HepG2 (cell line): ENCODE data around the gene MS4A7. TPM values are rescaled to one million over a fixed set of nuclear protein-coding genes. Genes with fewer than 3 reads are reported as not detected.

Experiments used
- ATAC-seq: fragments of 200-7000 bp; cut with Tn5 transposase; 3 replicates; pipeline ENCODE4 v1.9.1; 2020; ENCODE audit warnings: mild to moderate bottlenecking, moderate library complexity
- BruUV-seq: library from RNA; stranded (reverse); fragments of 400-500 nt; replicated peaks from 2 replicates; lab custom pipeline; 2021; lab: Mats Ljungman, UMichigan
- CTCF ChIA-PET: fragments of 300-600 bp; formaldehyde crosslinking; extraction: SDS; loops from one replicate; lab custom pipeline; 2021; ENCODE audit warnings: low total read pairs, inconsistent platforms, low intra/inter-chr PET ratio; lab: Yijun Ruan, JAX
- POLR2A ChIA-PET: fragments of 350-600 bp; sonication (Branson Sonifier 250); formaldehyde crosslinking; loops from one replicate; lab custom pipeline; 2020; ENCODE audit warnings: antibody characterized with exemption, inconsistent platforms; lab: Yijun Ruan, JAX
- DNase-seq: peaks from one replicate; pipeline ENCODE4 v3.0.0-alpha.2; 2015; ENCODE audit warnings: low spot score
- FAIRE-seq: peaks from 3 replicates; lab custom pipeline; 2011; peaks lifted over from hg19 to GRCh38; lab: Jason Lieb, UNC
- H2AFZ ChIP-seq: one replicate; pipeline ENCODE4 v1.6.1; 2011; ENCODE audit warnings: low read length, inconsistent platforms
- H3K27ac ChIP-seq: fragments of 300-600 bp; 3 replicates; pipeline ENCODE4 v1.8.0; 2011; ENCODE audit warnings: mixed run types, mild to moderate bottlenecking, mixed read lengths, low read length, inconsistent platforms; ENCODE audit not compliant: insufficient read depth; ENCODE audit errors: extremely low read length
- H3K27me3 ChIP-seq, 2 experiments: fragments of 200-600 bp in 1 of 2; 2 replicates in 1 of 2; 3 replicates in 1 of 2; pipeline versions ENCODE4 v1.6.0 to v1.8.0; 2011; ENCODE audit warnings: low read length in 2 of 2, mild to moderate bottlenecking in 2 of 2, moderate library complexity in 2 of 2, inconsistent platforms in 1 of 2; ENCODE audit not compliant: insufficient read depth in 2 of 2, control insufficient read depth in 1 of 2
- H3K36me3 ChIP-seq, 2 experiments: fragments of 200-600 bp in 1 of 2; replicated peaks in 1 of 2; 2 replicates in 1 of 2; 3 replicates in 1 of 2; pipeline versions ENCODE4 v1.5.1 to v1.8.0; 2011; ENCODE audit warnings: low read length in 2 of 2, inconsistent platforms in 1 of 2; ENCODE audit not compliant: insufficient read depth in 2 of 2, control insufficient read depth in 1 of 2
- H3K4me1 ChIP-seq: 2 replicates; pipeline ENCODE4 v1.5.1; 2012; ENCODE audit warnings: low read length, inconsistent platforms; ENCODE audit not compliant: insufficient read depth
- H3K4me2 ChIP-seq: 2 replicates; pipeline ENCODE4 v1.6.0; 2011; ENCODE audit warnings: low read depth, low read length, inconsistent platforms
- H3K4me3 ChIP-seq, 3 experiments: fragments of 200-600 bp in 1 of 3; sonication (generic), shearing (Covaris generic) in 1 of 3; replicated peaks in 1 of 3; 2 replicates each; pipeline ENCODE4 v1.5.1; 2011 to 2016; ENCODE audit warnings: low read length in 3 of 3, inconsistent platforms in 2 of 3, low read depth in 2 of 3, mild to moderate bottlenecking in 2 of 3, control low read depth in 1 of 3, mixed read lengths in 1 of 3; ENCODE audit not compliant: insufficient read depth in 1 of 3
- H3K79me2 ChIP-seq: one replicate; pipeline ENCODE4 v1.6.1; 2011; ENCODE audit warnings: low read length, inconsistent platforms; ENCODE audit not compliant: insufficient read depth
- H3K9ac ChIP-seq: 2 replicates; pipeline ENCODE4 v1.6.0; 2011; ENCODE audit warnings: mild to moderate bottlenecking, low read depth, low read length, inconsistent platforms; ENCODE audit not compliant: insufficient read depth
- H3K9me3 ChIP-seq: 2 replicates; pipeline ENCODE4 v1.5.1; 2012; ENCODE audit warnings: mild to moderate bottlenecking, low read length
- H4K20me1 ChIP-seq: 2 replicates; pipeline ENCODE4 v1.6.0; 2011; ENCODE audit warnings: inconsistent platforms, mild to moderate bottlenecking, low read length, moderate library complexity; ENCODE audit not compliant: insufficient read depth
- AGO2 ChIP-seq: fragments of 200-400 bp; formaldehyde crosslinking; optimal IDR thresholded peaks from 2 replicates; pipeline ENCODE3; 2017; ENCODE audit warnings: mild to moderate bottlenecking, low read depth, low read length, moderate library complexity
- ATM ChIP-seq: fragments of 450-650 bp; IDR thresholded peaks from 2 replicates; pipeline ENCODE4 v1.7.1; 2017; ENCODE audit warnings: mild to moderate bottlenecking, borderline replicate concordance
- HBP1 ChIP-seq: IDR thresholded peaks from 2 replicates; pipeline ENCODE4 v1.6.1; 2016; ENCODE audit warnings: low read depth, control low read depth
- HOXA7 ChIP-seq: sonication (generic); formaldehyde crosslinking; IDR thresholded peaks from 2 replicates; pipeline ENCODE4 v1.8.1; 2022; ENCODE audit warnings: mild to moderate bottlenecking, missing genetic modification reagents, moderate library complexity
- MAZ ChIP-seq, 2 experiments: sonication (generic) in 1 of 2; formaldehyde crosslinking in 1 of 2; IDR thresholded peaks; 2 replicates each; pipeline versions ENCODE4 v1.5.0 to v1.6.1; 2012 to 2020; ENCODE audit warnings: low read depth in 2 of 2, mild to moderate bottlenecking in 2 of 2, borderline replicate concordance in 1 of 2, improper control_type of control experiment in 1 of 2, low read length in 1 of 2, missing genetic modification reagents in 1 of 2, moderate library complexity in 1 of 2
- NCOA1 ChIP-seq: sonication (generic); formaldehyde crosslinking; IDR thresholded peaks from 2 replicates; pipeline ENCODE4 v1.9.0; 2021; ENCODE audit warnings: missing genetic modification reagents
- PHB2 ChIP-seq: fragments of 450-650 bp; IDR thresholded peaks from 2 replicates; pipeline ENCODE4 v1.6.1; 2018; ENCODE audit not compliant: partially characterized antibody
- PITX1 ChIP-seq: sonication (generic); formaldehyde crosslinking; IDR thresholded peaks from 2 replicates; pipeline ENCODE4 v1.5.1; 2020; ENCODE audit warnings: mild to moderate bottlenecking, missing genetic modification reagents
- RFX3 ChIP-seq: IDR thresholded peaks from 2 replicates; pipeline ENCODE4 v1.6.1; 2016; ENCODE audit warnings: missing biosample characterization, missing genetic modification reagents
- TAF15 ChIP-seq: fragments of 200-400 bp; formaldehyde crosslinking; IDR thresholded peaks from one replicate; pipeline ENCODE4 v1.6.1; 2018; ENCODE audit warnings: mild to moderate bottlenecking, low read depth, low read length; ENCODE audit not compliant: poor library complexity, severe bottlenecking
- TBX2 ChIP-seq: sonication (generic); formaldehyde crosslinking; IDR thresholded peaks from 2 replicates; pipeline ENCODE4 v1.5.0; 2020; ENCODE audit warnings: missing genetic modification reagents, mild to moderate bottlenecking, borderline replicate concordance
- TEAD2 ChIP-seq: sonication (generic); formaldehyde crosslinking; IDR thresholded peaks from 2 replicates; pipeline ENCODE4 v1.9.0; 2021; ENCODE audit warnings: missing genetic modification reagents
- ZBTB14 ChIP-seq: sonication (generic); formaldehyde crosslinking; IDR thresholded peaks from 2 replicates; pipeline ENCODE4 v1.4.0; 2020; ENCODE audit warnings: missing genetic modification reagents
- ZFY ChIP-seq: sonication (generic); formaldehyde crosslinking; IDR thresholded peaks from 2 replicates; pipeline ENCODE4 v1.4.0; 2020; ENCODE audit warnings: missing genetic modification reagents
- ZIK1 ChIP-seq: sonication (generic); formaldehyde crosslinking; IDR thresholded peaks from 2 replicates; pipeline ENCODE4 v1.5.0; 2020; ENCODE audit warnings: mild to moderate bottlenecking, low read depth, missing genetic modification reagents, borderline replicate concordance
- ZNF354B ChIP-seq: sonication (generic); formaldehyde crosslinking; IDR thresholded peaks from 2 replicates; pipeline ENCODE4 v1.8.0; 2022; ENCODE audit warnings: mild to moderate bottlenecking, missing genetic modification reagents
- ZNF441 ChIP-seq: sonication (generic); formaldehyde crosslinking; IDR thresholded peaks from 2 replicates; pipeline ENCODE4 v1.7.0; 2021; ENCODE audit warnings: missing genetic modification reagents, borderline replicate concordance
- ZNF468 ChIP-seq: sonication (generic); formaldehyde crosslinking; IDR thresholded peaks from 2 replicates; pipeline ENCODE4 v1.8.0; 2022; ENCODE audit warnings: mild to moderate bottlenecking, moderate library complexity, missing genetic modification reagents
- ZNF83 ChIP-seq: sonication (generic); formaldehyde crosslinking; IDR thresholded peaks from 2 replicates; pipeline ENCODE4 v1.4.0; 2020; ENCODE audit warnings: missing genetic modification reagents, mild to moderate bottlenecking, borderline replicate concordance
- WGBS: methylation state at CpG from one replicate; pipeline ENCODE4 v1.1.6; 2017; ENCODE audit warnings: low lambda C conversion rate; 5-methylcytosine and 5-hydroxymethylcytosine counted together
- in situ Hi-C: cut with HindIII; loops from 2 replicates; pipeline ENCODE4 v1.10.0; 2017; ENCODE audit warnings: low pct_unique_long_range_greater_than_20kb; ENCODE audit not compliant: extremely low pct_ligation_motif_present
- intact Hi-C: fragments of 100-400 bp; cut with micrococcal nuclease; formaldehyde crosslinking; loops from one replicate; pipeline ENCODE4 v1.10.0; 2022; ENCODE audit not compliant: unreplicated experiment
- polyA plus RNA-seq, 8 experiments: library from polyadenylated mRNA; depleted of rRNA in 3 of 8; stranded (reverse) in 7 of 8; unstranded in 1 of 8; fragments of >200 nt; fragmentation: Illumina TruSeq in 4 of 8; extraction: Trizol in 4 of 8; gene quantifications; 2 replicates each; pipeline versions ENCODE4 v1.2.1 to v1.2.3, GENCODE V29; 2011 to 2016; ENCODE audit warnings: low read depth in 4 of 8, missing spikeins in 1 of 8, mixed read lengths in 1 of 8; ENCODE audit not compliant: insufficient read depth in 1 of 8
- total RNA-seq, 5 experiments: library from RNA; depleted of rRNA; stranded (reverse); fragments of >200 nt; fragmentation: Illumina TruSeq; extraction: Trizol; gene quantifications; 2 replicates each; pipeline ENCODE4 v1.2.3, GENCODE V29; 2016; ENCODE audit warnings: low read depth in 1 of 5

Gene MS4A7
- total and polyA plus RNA-seq, 2 of the 13 experiments (the other 11 are each of a cell fraction or from before 2014, with no cell fraction given) = not detected

- FAIRE-seq = no peak
- no peak for ATAC-seq
- POLR2A ChIA-PET = no interaction called here
- H3K36me3 ChIP-seq = no peaks in the 10 kb centered on the region
- no peaks in the 10 kb centered on the region for H3K79me2 ChIP-seq
- H4K20me1 ChIP-seq = no peaks in the 10 kb centered on the region
- DNase-seq = no peak
- TF ChIP-seq ZNF83 (CRISPR knock-in tag) (no peak), PITX1 (CRISPR knock-in tag) (no peak), ZIK1 (no peak), HOXA7 (CRISPR knock-in tag) (no peak), TBX2 (CRISPR knock-in tag) (no peak), RFX3 (CRISPR knock-in tag) (no peak), ZFY (no peak), ATM (no peak), NCOA1 (no peak), HBP1 (CRISPR knock-in tag) (no peak), ZBTB14 (no peak), PHB2 (no peak), TEAD2 (CRISPR knock-in tag) (no peak), ZNF354B (CRISPR knock-in tag) (no peak), TAF15 (no peak), AGO2 (no peak), ZNF468 (CRISPR knock-in tag) (no peak), ZNF441 (CRISPR knock-in tag) (no peak), MAZ (IDR thresholded peaks at IDR 0.05; ENCODE audit: borderline replicate concordance, low read depth, low read length) (no peak), MAZ (CRISPR knock-in tag; IDR thresholded peaks at IDR 0.05; ENCODE audit: low read depth) (no peak)
- TF ChIP-seq, all 625 proteins: peak for 0
- Histone ChIP-seq H3K27me3 (peaks cover 0 to 10% of the 10 kb centered on the region in 2 experiments; a peak in 1 of 5 replicates), H3K27ac (no peak overlapping the region), H3K4me1 (no peaks in the 10 kb centered on the region), H3K9me3 (no peaks in the 10 kb centered on the region), H2AFZ (no peak overlapping the region), H3K4me2 (no peak overlapping the region), H3K9ac (no peak overlapping the region), H3K4me3 (no peak overlapping the region)
- in situ Hi-C loops = no loop called here
- CTCF ChIA-PET = no interaction called here
- no TSS peak for BruUV-seq
- WGBS = 7% methylated on average over 2 of the region's 2 CpGs
- intact Hi-C loops = no loop called here
Measured at GRCh38 chr11:60377401-60378136, 763 bp upstream of the MS4A7 start.
